GM18526 (cell line): ENCODE results near the gene VDR.

Source experiments
- POLR2A ChIP-seq: IDR thresholded peaks from 3 replicates; pipeline ENCODE4 v1.6.1; 2011; ENCODE audit not compliant: insufficient read length; ENCODE audit errors: extremely low read depth

Gene VDR

DNA sequence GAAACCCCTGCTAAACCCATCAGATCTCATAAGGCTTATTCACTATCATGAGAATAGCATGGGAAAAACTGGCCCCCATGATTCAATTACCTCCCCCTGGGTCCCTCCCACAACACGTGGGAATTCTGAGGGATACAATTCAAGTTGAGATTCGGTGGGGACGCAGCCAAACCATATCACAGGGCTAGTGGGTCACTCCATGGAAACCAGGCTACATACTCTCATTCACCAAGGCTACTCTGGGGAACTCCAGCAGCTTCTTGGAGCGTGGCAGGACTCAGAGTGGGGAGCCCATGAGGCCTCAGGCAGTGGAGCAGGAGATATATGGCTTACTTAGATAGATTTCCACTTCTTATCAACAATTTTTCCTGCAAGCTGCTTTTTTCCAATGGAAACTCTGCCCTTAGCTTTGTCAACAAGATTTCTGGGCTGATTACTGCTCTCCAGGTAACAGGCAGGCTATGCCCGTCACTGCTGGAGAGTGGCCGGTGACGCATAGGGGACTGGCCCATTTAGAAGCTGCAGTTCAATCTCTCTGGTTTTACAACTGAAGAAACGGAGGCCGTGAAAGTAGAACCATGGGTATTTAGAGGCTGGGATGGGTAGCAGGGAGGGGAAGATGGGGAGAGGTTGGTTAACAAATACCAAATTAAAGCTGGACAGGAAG, 16.5 kb downstream of the VDR start:
- no peak for TF ChIP-seq POLR2A

DNA sequence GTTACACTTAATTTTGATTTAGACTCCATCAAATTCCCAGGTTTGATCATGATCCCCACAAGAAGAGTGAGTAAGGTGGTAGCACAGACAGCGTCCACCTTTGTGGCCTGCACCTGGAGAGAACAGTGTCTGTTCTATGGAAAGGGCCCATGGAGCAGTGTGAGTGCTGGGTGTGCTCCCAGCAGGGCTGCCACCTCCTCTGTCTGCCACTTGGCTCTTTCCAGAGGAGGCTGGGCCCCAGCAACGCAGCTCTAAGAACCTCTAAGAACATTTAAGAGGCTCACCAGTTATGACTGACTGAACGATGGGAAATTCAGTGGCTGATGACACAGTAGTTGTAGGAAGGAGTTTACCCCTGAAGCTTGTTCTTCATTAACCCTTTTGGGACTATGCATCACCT, 17.3 kb downstream of the VDR start:
- no peak for TF ChIP-seq POLR2A

DNA sequence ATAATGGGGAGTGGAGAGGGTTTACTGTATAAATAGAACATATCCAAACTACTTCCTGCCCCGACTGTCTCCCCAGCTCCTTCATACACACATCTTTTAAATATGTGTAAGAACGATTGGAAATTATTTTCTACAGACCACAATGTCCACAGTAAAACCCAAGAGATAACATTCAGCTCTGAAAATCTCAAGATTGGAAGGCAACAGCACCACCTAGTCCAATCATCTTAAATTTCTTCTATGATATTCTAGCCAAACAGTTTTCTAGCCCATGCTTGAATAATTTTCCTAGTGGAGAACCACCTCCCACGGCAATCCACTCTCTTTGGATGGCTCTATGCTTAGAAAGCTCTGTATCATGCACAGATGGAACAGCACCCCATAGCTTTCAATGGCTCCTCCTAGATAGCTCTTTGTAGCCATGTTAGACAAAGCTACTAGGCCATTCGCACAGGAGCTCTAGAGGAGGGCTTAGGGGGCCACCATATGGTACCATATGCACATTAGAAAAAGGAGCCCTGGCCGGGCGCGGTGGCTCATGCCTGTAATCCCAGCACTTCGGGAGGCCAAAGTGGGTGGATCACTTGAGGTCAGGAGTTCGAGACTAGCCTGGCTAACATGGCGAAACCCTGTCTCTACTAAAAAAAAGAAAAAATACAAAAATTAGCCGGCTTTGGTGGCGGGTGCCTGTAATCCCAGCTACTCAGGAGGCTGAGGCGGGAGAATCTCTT, 18.1 kb downstream of the VDR start:
- no peak for TF ChIP-seq POLR2A

DNA sequence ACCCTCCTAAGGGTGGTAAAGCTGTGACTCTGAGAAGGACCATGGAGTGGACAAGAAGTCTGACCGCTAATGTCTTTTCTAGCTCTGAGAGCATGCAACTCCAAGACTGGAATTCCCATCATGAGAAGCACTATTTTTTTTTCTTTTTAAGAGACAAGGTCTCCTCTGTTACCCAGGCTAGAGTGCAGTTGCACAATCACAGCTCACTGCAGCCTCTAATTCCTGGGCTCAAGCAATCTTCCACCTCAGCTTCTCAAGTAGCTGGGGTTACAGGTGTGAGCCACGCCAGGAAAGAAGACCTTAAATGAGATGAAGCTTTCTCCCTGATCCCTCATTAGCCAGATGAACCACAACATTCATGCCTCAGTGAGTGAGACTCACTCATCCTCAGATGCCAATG, 19.2 kb downstream of the VDR start:
- no peak for TF ChIP-seq POLR2A

DNA sequence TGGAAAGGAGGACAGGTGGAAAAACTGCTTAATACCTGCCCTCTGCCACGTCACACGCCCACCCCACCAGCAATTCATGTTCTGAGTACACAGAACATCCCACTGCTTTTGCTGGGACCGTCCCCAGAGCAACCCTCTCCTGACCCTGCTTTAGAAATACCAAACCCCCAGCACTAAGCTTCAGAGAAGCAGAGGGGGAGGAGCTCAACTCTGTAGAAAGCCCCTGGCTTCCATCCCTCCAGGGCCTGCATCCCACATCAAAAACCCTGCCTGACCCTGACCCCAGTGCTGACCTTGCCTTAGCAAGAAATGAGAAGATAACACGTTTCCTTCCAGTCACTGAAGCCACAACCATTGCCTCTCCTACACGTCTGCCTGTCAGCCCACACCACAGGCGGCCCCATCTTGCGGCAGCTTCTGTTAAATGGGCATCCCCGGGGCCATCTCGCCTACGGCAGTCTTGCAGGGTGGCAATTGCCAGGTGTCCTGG, 19.7 kb downstream of the VDR start:
- TF ChIP-seq POLR2A = no peak

DNA sequence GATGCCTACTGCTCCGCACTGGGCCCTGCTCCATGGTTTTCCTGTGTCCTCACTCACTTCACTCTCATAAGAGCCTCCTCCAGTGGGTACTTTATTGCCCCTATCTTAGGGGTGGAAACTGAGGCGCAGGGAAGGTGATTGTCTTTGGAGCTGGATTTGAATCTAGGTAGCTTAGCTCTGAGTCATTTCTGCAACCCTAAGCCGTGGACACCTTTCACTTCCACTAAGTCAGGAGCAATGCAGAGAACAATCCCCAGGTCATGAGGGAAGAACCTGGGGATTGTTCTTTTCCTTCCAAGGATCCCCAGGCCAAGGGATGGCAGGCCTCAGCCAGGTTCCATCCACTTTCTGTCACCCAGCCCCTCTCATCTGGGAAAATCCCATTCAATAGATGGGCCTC, 20.3 kb downstream of the VDR start:
- no peak for TF ChIP-seq POLR2A

DNA sequence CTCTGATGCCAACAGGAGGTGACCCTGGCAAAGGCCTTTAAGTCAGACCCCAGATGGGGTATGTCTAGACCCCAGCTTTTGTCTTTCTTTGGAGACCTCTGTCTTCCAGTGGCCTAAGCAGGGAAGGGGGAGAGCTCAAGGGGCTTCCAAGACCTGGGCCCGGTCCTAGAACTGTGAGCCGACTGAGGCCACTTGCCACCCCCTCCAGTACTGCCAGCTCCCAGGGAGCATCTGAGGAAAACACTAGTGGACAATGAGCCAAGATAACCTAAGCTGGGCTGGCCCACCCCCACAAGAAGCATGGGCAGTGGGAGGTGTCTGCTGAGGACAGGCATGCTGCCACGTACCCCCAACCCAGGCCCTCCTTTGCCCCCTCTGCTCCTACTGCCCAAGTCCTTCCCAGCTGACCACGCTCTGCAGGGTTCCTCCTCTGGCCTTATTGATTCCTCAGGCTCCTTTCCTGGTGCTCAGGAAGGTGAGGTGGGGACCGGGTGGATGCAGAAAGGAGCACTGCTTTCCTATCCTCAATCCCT, 21.1 kb downstream of the VDR start:
- no peak for TF ChIP-seq POLR2A

DNA sequence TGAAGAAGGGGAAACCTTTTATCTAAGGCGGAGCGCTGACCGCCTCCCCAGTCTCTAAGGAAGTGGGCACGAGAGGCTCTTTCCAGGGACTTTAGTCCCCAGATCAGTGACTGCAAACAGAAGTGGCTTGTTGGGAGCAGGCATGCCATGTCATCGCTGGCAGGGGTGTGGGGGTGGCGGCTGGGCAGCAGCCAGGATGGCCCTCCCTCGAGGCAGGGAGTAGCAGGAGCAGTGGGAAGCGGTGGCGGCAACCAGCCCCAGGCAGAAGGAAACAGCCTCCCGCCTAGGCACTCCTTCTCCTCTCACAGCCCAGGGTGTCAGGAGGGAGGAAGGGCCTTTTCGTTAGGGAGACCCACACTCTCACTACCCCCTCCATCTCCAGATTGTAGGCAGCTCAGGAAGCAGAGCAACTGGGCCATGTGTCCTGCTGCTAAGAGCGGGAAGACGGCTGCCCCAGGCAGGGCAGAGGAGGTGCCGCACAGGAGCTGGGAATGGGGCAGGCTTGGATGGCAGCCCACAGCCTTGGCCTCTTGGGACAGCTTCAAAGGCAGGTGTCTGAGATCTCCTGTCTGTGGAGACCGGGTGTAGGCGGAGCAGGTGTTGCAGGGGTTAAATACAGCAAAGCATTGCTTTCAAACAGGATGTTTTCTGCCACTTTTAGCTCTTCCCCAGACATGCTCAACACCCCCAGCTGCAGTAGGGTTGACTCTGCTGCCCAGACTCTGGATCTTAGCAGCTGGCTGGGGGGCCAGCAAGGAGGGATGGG, 21.8 kb downstream of the VDR start:
- no peak for TF ChIP-seq POLR2A

DNA sequence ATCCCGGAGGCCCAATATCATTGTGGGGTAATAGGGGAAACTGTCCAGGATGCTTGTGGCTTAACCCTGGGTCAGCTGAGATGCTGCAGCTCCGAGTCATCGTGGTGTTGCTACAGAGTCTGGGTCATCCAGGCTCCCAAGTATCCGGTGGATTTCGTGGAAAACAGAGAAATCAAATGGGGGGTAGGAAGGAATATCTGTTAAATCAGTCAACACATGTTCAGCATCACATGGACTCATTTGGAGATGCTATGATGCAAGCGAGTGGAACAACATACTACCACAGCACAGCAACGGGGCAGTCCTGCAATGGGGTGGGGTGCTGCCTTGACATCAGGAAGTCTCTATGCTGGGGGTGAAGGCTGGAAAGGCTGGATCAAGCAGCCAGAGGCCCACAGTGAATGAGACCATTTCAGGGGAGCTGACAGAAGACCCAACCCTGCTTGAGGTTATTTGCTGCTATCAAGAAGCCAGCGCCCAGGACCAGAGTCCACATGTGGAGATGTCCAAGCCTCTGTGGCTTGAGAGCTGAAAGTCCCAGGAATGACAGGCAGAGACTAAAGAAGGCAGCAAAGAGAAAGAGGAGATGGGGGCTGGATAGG, 22.9 kb downstream of the VDR start:
- TF ChIP-seq POLR2A = no peak

DNA sequence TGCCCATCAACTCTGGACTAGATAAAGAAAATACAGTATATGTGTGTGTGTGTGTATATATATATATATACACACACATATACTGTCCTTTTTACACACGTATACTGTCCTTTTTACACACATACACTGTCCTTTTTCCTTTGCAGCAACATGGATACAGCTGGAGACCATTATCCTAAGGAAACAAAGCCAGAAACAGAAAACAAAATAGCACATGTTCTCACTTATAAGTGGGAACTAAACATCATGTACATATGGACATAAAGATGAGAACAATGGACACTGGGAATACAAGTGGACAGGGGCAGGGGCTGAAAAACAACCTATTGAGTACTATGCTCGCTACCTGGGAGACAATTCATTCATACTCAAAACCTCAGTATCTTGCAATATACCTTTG, 23.7 kb downstream of the VDR start:
- TF ChIP-seq POLR2A = no peak

DNA sequence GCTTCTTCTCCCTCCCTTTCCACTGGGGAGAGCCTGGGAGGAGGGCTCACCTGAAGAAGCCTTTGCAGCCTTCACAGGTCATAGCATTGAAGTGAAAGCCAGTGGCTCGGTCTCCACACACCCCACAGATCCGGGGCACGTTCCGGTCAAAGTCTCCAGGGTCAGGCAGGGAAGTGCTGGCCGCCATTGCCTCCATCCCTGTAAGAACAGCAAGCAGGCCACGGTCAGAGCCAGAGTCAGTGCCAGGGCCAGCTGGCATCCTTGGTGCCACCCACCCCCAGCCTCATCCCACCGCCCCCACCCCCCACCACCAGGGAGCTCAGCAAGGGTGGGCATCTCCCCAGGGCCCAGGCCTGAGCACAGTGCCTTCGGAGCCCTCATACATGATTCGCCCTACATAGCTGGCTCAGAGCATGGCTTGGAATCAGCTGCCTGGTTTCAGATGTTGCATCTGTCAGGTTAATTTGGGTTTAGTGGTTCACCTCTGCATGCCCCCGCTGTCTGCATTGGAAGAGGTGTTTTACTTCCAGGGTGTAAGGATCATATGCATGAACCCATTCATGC, 25.8 kb downstream of the VDR start:
- no peak for TF ChIP-seq POLR2A

DNA sequence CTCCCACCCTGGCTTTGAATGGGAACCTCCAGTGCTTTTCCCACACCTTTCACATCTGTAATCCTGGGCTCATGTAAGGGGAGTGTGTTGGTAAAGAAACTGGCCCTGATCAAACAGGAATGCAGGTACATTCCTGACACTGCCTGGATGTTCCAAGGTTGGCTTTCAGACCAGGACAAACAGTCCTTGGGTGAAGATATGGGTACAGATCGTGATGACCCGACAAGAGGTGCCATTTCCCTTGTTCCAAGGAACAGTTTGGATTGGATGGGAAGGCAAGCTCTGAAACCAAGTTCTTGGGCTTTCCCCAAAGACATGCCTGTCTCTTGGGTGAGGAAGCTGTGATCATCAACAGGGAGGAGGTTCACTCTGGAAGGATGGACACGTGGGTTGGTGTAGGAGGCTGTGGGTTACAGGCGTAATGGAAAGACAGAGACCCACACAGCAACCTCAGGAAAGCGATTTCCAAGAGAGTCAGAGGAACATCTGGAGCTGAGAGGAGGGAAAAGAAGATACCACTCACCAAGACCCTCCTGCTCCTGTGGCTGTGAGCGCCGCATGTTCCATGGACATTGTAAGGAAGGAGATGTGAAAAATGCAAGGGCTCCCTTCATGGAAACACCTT, 26.4 kb downstream of the VDR start:
- TF ChIP-seq POLR2A = no peak

DNA sequence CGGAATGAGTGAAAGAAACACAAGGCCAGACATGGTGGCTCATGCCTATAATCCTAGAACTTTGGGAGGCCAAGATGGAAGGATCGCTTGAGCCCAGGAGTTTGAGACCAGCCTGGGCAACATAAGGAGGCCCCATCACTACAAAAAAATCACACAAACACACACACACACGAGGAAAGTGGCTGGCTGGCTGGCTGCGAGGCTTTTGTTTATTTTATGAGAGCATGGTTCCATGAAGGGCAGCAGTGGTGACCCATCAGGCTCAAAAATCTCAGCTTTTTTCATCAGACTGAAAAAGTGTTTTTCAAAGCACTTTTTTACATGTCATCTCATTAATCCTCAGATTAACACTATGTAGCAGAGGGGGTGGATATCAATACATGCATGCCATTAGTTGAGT, 27.7 kb downstream of the VDR start:
- no peak for TF ChIP-seq POLR2A

DNA sequence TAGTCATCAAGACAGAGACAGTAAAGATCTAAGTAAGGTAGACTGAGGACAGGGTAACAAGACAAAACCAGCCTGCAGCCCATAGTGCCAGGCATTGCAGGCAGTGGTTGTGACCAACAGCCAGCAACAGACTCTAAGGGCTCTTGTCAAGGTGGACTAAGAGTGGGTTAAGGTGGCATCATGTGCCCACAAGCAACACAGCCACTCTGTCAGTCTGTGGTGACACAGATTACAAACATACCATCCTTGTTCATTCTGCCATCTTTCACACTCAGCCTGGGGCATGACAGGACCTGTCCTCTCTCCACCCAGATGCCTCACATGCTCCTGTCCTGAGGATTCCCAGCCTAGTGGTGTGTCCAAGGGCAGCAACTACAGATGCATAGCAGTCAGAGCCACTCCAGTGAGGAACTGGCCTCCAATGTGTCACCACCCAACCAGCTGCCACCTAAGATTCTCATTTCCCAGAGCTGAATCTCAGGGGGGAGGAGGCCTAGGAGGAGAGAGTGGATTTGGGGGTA, 28.3 kb downstream of the VDR start:
- TF ChIP-seq POLR2A = no peak
